ENCODE measurements around the gene ARMC2.

The ARMC2 gene

DNA sequence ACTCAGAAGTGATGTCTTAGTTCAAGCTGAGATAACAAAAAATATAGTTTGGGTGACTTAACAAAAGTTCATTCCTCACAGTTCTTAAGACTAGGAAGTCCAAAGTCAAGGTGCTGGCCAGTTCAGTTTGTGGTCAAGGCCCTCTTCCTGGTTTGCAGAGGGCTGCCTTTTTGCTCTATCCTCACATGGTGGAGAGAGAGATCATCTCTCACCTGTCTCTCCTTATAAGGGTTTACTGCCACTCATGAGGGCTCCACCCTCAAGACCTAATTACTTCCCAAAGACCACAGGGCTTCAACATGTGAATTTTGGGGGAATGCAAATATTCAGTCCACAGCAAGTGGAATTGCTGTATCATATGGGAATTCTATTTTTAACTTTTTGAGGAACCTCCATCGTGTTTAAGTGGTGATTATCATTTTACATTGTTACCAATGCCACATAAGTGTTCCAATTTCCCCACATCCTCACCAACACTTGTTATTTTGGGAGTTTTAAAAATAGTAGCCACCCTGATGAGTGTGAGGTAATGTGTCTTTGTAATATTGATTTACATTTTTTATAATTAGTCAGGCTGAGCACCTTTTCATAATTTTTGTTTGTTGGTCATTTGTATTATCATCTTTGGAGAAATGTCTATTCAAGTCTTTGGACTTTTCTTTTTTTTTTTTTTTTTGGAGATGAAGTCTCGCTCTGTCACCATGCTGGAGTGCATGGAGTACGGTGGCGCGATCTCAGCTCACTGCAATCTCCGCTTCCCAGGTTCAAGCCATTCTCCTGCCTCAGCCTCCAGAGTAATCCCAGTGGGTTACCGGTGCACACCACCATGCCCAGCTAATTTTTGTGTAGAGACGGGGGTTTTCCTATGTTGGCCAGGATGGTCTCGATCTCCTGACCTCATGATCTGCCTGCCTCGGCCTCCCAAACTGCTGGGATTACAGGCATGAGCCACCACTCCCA, 134.2 kb downstream of the ARMC2 start:
- no peak for DNase-seq (ENCODE audit: low read depth)
- no peak overlapping the region for H3K4me3 ChIP-seq (ENCODE audit: low read depth, low read length)
- TF ChIP-seq MAX (IDR thresholded peaks at IDR 0.05; ENCODE audit: low read depth, low read length) (no peak), POLR2A (IDR thresholded peaks at IDR 0.05; ENCODE audit: extremely low read depth, insufficient read length) (no peak), MYC (IDR thresholded peaks at IDR 0.05; ENCODE audit: low read depth, low read length) (no peak)
- TF ChIP-seq, protein P1, sequence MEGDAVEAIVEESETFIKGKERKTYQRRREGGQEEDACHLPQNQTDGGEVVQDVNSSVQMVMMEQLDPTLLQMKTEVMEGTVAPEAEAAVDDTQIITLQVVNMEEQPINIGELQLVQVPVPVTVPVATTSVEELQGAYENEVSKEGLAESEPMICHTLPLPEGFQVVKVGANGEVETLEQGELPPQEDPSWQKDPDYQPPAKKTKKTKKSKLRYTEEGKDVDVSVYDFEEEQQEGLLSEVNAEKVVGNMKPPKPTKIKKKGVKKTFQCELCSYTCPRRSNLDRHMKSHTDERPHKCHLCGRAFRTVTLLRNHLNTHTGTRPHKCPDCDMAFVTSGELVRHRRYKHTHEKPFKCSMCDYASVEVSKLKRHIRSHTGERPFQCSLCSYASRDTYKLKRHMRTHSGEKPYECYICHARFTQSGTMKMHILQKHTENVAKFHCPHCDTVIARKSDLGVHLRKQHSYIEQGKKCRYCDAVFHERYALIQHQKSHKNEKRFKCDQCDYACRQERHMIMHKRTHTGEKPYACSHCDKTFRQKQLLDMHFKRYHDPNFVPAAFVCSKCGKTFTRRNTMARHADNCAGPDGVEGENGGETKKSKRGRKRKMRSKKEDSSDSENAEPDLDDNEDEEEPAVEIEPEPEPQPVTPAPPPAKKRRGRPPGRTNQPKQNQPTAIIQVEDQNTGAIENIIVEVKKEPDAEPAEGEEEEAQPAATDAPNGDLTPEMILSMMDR (IDR thresholded peaks at IDR 0.05; ENCODE audit: low read depth, low read length): no peak

- H3K4me3 ChIP-seq (ENCODE audit: low read depth, low read length): no peak overlapping the region
- TF ChIP-seq MYC (IDR thresholded peaks at IDR 0.05; ENCODE audit: low read depth, low read length) (no peak), MAX (IDR thresholded peaks at IDR 0.05; ENCODE audit: low read depth, low read length) (no peak), POLR2A (IDR thresholded peaks at IDR 0.05; ENCODE audit: extremely low read depth, insufficient read length) (no peak)
- TF ChIP-seq, protein P1 (IDR thresholded peaks at IDR 0.05; ENCODE audit: low read depth, low read length): no peak
- DNase-seq (ENCODE audit: low read depth): peak; percentile 18
Observed at GRCh38 chr6:108983151-108983550, 134.9 kb downstream of the ARMC2 start.

- DNase-seq (ENCODE audit: low read depth): no peak
- TF ChIP-seq, protein P1 (IDR thresholded peaks at IDR 0.05; ENCODE audit: low read depth, low read length): no peak
- no peak for TF ChIP-seq MYC (IDR thresholded peaks at IDR 0.05; ENCODE audit: low read depth, low read length)
- no peak for TF ChIP-seq MAX (IDR thresholded peaks at IDR 0.05; ENCODE audit: low read depth, low read length)
- no peak for TF ChIP-seq POLR2A (IDR thresholded peaks at IDR 0.05; ENCODE audit: extremely low read depth, insufficient read length)
- no peak overlapping the region for H3K4me3 ChIP-seq (ENCODE audit: low read depth, low read length)
Observed at GRCh38 chr6:108985301-108985700, 137.1 kb downstream of the ARMC2 start.

DNA sequence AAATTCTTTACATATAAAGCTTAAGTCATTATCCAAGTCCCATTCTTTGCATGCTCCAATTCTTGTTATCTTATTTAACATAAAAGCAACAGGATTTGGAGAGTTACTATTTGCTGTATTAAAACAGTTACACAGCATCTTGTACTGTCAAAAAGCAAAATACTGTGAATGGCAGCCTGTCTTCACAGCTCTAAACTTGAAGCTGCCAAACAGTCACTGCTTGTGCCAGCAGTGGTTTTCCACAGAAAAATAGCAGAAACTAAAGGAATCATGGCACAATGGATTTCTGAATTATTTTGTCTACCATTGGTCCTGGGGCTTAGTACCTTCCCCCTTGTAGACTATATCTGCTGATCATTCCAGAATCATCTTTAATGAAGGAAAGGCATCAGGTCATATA, 138.9 kb downstream of the ARMC2 start:
- TF ChIP-seq MYC (IDR thresholded peaks at IDR 0.05; ENCODE audit: low read depth, low read length) (no peak), POLR2A (IDR thresholded peaks at IDR 0.05; ENCODE audit: extremely low read depth, insufficient read length) (no peak), MAX (IDR thresholded peaks at IDR 0.05; ENCODE audit: low read depth, low read length) (no peak)
- TF ChIP-seq, protein P1 (IDR thresholded peaks at IDR 0.05; ENCODE audit: low read depth, low read length): no peak
- H3K4me3 ChIP-seq (ENCODE audit: low read depth, low read length): no peak overlapping the region

DNA sequence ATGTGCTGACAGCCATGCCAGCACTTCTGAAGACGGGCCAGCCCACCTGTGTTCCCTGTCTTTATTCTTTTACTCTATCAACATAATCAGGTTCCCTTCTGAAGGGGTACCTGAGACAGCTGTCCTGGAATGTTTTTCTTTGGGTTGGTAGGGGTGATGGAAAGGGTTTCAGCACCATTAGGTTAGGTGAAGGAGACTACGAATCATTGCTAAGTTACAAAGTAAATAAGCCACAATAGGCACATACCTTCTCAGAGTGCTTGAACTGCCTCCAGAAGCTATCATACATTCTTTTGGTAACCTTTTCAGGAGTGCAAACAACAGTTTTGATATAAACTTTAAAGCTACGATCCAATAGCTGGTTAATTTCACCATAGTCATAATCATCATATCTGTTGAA, 140.1 kb downstream of the ARMC2 start:
- TF ChIP-seq MYC (IDR thresholded peaks at IDR 0.05; ENCODE audit: low read depth, low read length) (no peak), MAX (IDR thresholded peaks at IDR 0.05; ENCODE audit: low read depth, low read length) (no peak), POLR2A (IDR thresholded peaks at IDR 0.05; ENCODE audit: extremely low read depth, insufficient read length) (no peak)
- TF ChIP-seq, protein P1 (IDR thresholded peaks at IDR 0.05; ENCODE audit: low read depth, low read length): no peak
- no peak for DNase-seq (ENCODE audit: low read depth)
- no peak overlapping the region for H3K4me3 ChIP-seq (ENCODE audit: low read depth, low read length)

More for the DNA sequence above, 138.9 kb downstream of the ARMC2 start:
- no peak for DNase-seq (ENCODE audit: low read depth)
